Stimulated activated CD8-positive, alpha-beta memory T cell treated with anti-CD3 and anti-CD28 coated beads, Interleukin-15, amount 100 ng/mL, for 1 hour (primary cell): ENCODE data around the gene CDC5L.
A peak's percentile ranks its signal among the peaks of the same experiment; 100 is the strongest.
"Not testable (repeated sequence)": the region's sequence is repeated elsewhere in the genome, so short reads cannot be mapped to it uniquely, and the experiment has no call there.

Experiments
- DNase-seq: peaks from one replicate; pipeline ENCODE4 v3.0.0-alpha.2; 2020; ENCODE audit warnings: low read depth

CDC5L gene

GRCh38 chr6:44415449-44415848 lies 27.9 kb downstream of the CDC5L start:
- DNase-seq = no peak

- DNase-seq = no peak
Observed at GRCh38 chr6:44415873-44416502, 28.5 kb downstream of the CDC5L start.

DNA sequence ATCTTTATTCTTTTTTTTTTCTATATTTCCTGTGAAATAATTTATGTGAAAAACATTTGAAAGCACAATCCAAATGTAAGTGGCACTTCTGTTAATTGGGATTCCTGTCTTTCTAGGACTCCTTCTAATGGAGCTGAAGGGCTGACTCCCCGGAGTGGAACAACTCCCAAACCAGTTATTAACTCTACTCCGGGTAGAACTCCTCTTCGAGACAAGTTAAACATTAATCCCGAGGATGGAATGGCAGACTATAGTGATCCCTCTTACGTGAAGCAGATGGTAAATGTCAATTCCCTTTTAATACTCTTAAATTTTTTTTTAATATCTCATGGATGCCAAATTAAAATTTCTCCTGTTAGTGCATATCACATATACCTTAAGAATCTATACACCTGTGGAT lies 35.0 kb downstream of the CDC5L start:
- DNase-seq = no peak

DNA sequence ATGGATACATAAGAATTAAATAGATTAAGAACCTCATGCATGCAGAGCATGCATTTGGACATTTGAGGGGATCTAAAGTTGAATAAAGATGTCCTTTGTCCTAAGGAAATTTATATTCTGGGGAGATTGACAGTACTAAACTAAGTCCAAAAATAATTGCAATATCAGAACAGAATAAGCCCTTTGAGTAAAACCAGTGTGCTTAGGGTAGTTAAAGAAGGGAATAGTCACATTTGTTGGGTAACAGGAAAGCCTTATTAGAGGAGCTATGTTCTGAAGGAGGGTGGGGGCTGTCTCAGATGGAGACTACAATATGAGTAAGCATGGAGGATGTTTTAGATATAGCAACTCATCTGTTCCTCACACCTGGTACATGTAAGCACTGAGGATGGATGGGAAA lies 35.8 kb downstream of the CDC5L start:
- no peak for DNase-seq

GRCh38 chr6:44425951-44426350 lies 38.4 kb downstream of the CDC5L start:
- no peak for DNase-seq

- no peak for DNase-seq
Observed at GRCh38 chr6:44428682-44429081, 41.2 kb downstream of the CDC5L start.

GRCh38 chr6:44430326-44430725 lies 42.8 kb downstream of the CDC5L start:
- DNase-seq = no peak

GRCh38 chr6:44431118-44431725 lies 43.7 kb downstream of the CDC5L start:
- DNase-seq = peak; percentile 8

- DNase-seq = no peak
Observed at GRCh38 chr6:44432227-44432626, 44.7 kb downstream of the CDC5L start.

DNA sequence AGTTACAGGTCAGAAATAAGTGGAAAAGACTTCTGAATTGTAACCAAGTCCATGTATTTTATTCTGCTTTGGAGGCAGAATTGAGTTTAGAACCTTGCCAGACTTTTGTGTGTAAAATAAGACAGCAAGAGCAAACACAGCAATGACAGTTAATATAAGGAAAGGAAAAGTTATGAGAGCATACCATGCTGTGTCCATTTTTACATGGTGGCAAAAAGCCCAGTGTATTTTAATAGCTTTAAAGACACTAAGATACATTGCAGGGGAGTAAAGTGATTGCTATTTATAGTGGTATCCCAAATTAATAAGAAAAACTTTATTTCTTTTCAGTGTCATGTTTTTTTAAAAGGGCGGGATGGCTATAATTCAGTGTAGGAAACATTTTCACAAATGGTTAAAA lies 45.2 kb downstream of the CDC5L start:
- DNase-seq = no peak

GRCh38 chr6:44435500-44435899 lies 48.0 kb downstream of the CDC5L start:
- DNase-seq = no peak

DNA sequence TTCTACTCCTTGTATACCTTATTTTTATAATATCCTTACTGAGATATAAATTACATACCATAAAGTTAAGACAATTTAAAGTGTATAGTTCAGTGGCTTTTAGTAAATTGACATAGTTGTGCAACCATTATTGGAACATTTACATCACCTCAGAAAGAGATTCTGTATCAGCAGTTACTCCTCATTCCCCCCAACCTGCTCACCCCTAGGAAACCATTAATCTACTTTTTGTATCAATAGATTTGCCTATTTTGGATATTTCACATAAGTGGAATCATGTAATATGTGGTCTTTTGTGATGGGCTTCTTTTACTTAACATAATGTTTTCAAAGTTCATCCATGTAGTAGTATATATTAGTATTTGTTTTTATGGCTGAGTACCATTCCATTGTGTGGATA lies 51.3 kb downstream of the CDC5L start:
- DNase-seq = no peak

DNA sequence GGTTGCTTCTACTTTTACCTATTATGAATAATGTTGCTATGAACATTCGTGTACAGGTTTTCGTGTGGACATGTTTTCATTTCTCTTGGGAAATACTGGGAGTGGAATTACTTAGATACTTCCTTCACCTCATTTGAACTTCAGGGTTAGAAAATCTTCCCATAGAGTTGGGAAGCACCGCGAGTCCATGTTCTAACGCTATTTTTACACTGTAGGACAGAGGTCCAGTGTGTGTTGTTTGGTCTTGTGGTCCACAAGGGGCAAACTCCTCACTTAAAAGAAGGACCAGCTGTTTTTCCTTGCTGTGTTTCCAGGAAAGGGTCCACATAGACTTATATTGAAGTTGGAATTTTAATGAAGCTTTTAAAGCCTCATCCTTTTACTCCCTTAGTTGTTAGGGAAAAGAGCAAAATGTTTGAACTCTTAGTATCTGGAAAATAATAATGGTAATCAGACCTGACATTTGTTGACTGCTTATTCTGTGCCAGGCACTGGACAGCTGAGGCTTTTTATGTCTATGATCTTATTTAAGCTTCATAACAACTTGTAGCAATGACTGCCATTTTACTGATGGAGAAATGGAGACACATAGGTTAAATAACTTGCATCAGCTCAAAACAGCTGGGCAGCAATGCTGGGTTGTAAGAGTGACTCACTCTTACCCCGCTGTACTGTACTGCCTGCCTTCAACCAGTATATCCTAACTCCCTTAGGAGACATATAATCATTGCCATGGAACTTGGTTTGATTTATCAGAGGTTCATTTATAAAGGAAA lies 52.0 kb downstream of the CDC5L start:
- DNase-seq = no peak

DNA sequence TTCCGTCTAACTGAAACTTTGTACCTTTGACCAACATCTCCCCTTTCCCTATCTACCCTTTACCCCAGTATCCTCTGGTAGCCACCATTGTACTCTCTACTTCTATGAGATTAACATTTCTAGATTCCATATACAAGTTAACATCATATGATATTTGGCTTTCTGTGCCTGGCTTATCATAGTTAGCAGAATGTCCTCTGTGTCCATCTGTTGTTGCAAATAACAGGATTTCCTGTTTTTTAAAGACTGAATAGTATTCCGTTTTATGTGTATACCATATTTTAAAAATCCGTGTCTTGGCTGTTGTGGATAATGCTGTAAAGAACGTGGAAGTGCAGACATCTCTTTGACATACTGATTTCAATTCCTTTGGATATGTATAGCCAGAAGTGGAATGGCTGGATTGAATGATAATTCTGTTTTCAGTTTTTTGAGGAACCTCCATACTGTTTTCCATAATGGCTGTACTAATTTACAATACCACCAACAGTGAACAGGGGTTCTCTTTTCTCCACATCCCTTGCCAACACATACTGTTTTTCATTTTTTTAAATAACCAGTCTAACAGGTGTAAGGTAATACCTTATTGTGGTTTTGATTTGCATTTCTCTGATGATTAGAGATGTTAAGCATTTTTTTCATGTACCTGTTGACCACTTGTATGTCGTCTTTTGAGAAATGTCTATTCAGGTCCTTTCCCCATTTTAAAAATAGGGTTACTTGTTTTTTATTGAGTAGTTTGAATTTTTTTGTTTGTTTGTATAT lies 53.8 kb downstream of the CDC5L start:
- DNase-seq = no peak

- DNase-seq = no peak
Observed at GRCh38 chr6:44442236-44442635, 54.7 kb downstream of the CDC5L start.

DNA sequence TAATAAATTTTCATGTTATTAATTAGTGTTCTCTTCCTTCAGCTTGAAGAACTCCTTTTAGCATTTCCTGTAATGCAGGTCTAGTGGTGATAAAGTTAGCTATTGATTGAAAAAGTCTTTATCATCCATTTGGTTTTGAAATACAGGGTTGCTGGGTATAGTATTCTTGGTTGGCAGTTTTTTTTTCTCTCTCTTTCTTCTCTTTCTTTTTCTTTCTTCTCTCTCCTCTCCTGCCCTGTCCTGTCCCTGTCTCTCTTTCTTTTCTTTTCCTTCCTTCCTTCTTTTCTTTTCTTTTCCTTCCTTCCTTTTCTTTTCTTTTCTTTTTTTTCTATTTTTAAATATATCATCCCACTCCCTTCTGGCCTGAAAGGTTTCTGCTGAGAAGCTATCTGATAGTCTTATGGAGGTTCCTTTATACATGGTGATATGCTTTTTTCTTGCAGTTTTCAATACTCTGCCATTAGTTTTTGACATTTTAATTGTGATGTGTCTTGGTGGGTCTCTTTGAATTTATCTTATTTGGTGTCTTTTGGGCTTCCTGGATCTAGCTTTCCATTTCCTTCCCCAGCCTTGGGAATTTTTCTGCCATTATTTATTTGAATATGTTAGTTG lies 55.4 kb downstream of the CDC5L start:
- DNase-seq = no peak

DNA sequence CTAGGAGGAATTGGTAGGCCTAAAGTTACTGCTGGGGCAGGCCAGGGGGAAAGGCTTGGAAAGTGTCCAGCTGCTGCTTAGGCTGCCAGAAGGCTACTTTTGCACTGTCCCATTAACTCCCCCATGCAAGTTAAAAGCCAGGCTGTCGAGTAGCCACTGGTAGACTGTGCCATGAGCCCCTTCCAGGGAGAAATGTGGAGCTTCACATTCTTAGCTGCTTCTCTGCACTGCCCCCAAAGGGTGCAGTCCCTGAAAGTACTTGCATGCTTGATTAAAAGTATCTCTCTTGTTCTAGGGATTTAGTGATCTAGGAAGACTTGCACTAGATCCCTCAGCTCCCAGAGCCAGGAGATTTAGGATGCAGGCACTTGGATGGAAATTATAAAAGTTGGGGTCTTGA lies 57.3 kb downstream of the CDC5L start:
- no peak for DNase-seq

GRCh38 chr6:44446626-44447300 lies 59.3 kb downstream of the CDC5L start:
- DNase-seq = no peak

- DNase-seq = not testable (repeated sequence)
Observed at GRCh38 chr6:44449181-44449580, 61.7 kb downstream of the CDC5L start.

GRCh38 chr6:44451803-44452695 lies 64.5 kb downstream of the CDC5L start:
- DNase-seq = no peak

- no peak for DNase-seq
Observed at GRCh38 chr6:44452725-44453124, 65.2 kb downstream of the CDC5L start.
